DOHH2 (cell line): ENCODE measurements around the gene ACP6.

Experiments used
- H3F3A ChIP-seq: fragments of 200-600 bp; sonication (generic), shearing (Covaris generic); 2 replicates; pipeline ENCODE4 v1.6.0; 2016; ENCODE audit warnings: antibody characterized with exemption, mild to moderate bottlenecking; ENCODE audit not compliant: control insufficient read depth, insufficient read depth
- H3K27ac ChIP-seq: fragments of 200-600 bp; sonication (generic); 2 replicates; pipeline ENCODE4 v1.5.1; 2014; ENCODE audit warnings: low read depth, mild to moderate bottlenecking, low read length, moderate library complexity
- H3K27me3 ChIP-seq: fragments of 200-600 bp; sonication (generic); 2 replicates; pipeline ENCODE4 v1.6.1; 2014; ENCODE audit warnings: mild to moderate bottlenecking, low read length, mixed read lengths; ENCODE audit not compliant: control insufficient read depth
- H3K36me3 ChIP-seq: fragments of 200-600 bp; sonication (generic); 2 replicates; pipeline ENCODE4 v1.6.1; 2014; ENCODE audit warnings: mild to moderate bottlenecking, low read length, moderate library complexity, mixed read lengths; ENCODE audit not compliant: control insufficient read depth
- H3K4me1 ChIP-seq: fragments of 200-600 bp; sonication (generic); 2 replicates; pipeline ENCODE4 v1.6.1; 2014; ENCODE audit warnings: mild to moderate bottlenecking, low read length, mixed read lengths; ENCODE audit not compliant: control insufficient read depth
- H3K4me2 ChIP-seq: fragments of 200-600 bp; sonication (generic); 2 replicates; pipeline ENCODE4 v1.6.0; 2014; ENCODE audit warnings: mild to moderate bottlenecking, low read length, moderate library complexity
- H3K4me3 ChIP-seq: fragments of 200-600 bp; sonication (generic); 2 replicates; pipeline ENCODE4 v1.5.1; 2014; ENCODE audit warnings: mild to moderate bottlenecking, low read length, mixed read lengths
- H3K79me2 ChIP-seq: fragments of 200-600 bp; sonication (generic); 2 replicates; pipeline ENCODE4 v1.6.1; 2014; ENCODE audit warnings: mild to moderate bottlenecking, low read length, mixed read lengths; ENCODE audit not compliant: control insufficient read depth
- H3K9me2 ChIP-seq: fragments of 200-600 bp; sonication (generic); replicated peaks from 2 replicates; pipeline ENCODE4 v1.6.1; 2014; ENCODE audit warnings: mild to moderate bottlenecking, low read length, mixed read lengths; ENCODE audit not compliant: control insufficient read depth
- H3K9me3 ChIP-seq: fragments of 200-600 bp; sonication (generic); 2 replicates; pipeline ENCODE4 v1.6.1; 2014; ENCODE audit warnings: antibody characterized with exemption, low read length, mixed read lengths; ENCODE audit not compliant: control insufficient read depth, insufficient read depth
- H4K20me1 ChIP-seq: fragments of 200-600 bp; sonication (generic); 2 replicates; pipeline ENCODE4 v1.6.0; 2014; ENCODE audit warnings: low read depth, mild to moderate bottlenecking, antibody characterized with exemption, low read length, moderate library complexity; ENCODE audit not compliant: control insufficient read depth, insufficient read depth
- CTCF ChIP-seq: fragments of 200-600 bp; sonication (generic); IDR thresholded peaks from one replicate; pipeline ENCODE4 v1.5.1; 2014; ENCODE audit warnings: antibody characterized with exemption, mild to moderate bottlenecking, low read depth, low read length; ENCODE audit not compliant: poor library complexity, severe bottlenecking
- EZH2phosphoT487 ChIP-seq: fragments of 200-600 bp; sonication (generic); IDR thresholded peaks from 2 replicates; pipeline ENCODE4 v1.6.1; 2017; ENCODE audit warnings: borderline replicate concordance, mild to moderate bottlenecking, antibody characterized with exemption, low read length, moderate library complexity, mixed read lengths

ACP6 gene

GRCh38 chr1:147676311-147677085, 6.2 kb upstream of the ACP6 start:
- H3K36me3 ChIP-seq: no peaks in the 10 kb centered on the region
- peaks cover 14% of the 10 kb centered on the region for H3K27me3 ChIP-seq
- no peak overlapping the region for H3K4me3 ChIP-seq
- H3K4me1 ChIP-seq: no peaks in the 10 kb centered on the region
- H3K27ac ChIP-seq: no peak overlapping the region
- H3K79me2 ChIP-seq: no peaks in the 10 kb centered on the region
- H3K4me2 ChIP-seq: no peak overlapping the region
- no peaks in the 10 kb centered on the region for H3K9me2 ChIP-seq
- H4K20me1 ChIP-seq: no peaks in the 10 kb centered on the region
- TF ChIP-seq CTCF: no peak
- no peak for TF ChIP-seq EZH2phosphoT487
- no peaks in the 10 kb centered on the region for H3F3A ChIP-seq
- H3K9me3 ChIP-seq: peaks cover 12% of the 10 kb centered on the region; the same call in 1 of the 2 replicates

- TF ChIP-seq EZH2phosphoT487: no peak
- no peak for TF ChIP-seq CTCF
- no peak overlapping the region for H3K4me2 ChIP-seq
- H3K4me3 ChIP-seq: no peak overlapping the region
- H3F3A ChIP-seq: no peaks in the 10 kb centered on the region
- H3K9me3 ChIP-seq: peaks cover 12% of the 10 kb centered on the region; the same call in 1 of the 2 replicates
- H3K36me3 ChIP-seq: no peaks in the 10 kb centered on the region
- H3K27ac ChIP-seq: no peak overlapping the region
- H4K20me1 ChIP-seq: no peaks in the 10 kb centered on the region
- H3K27me3 ChIP-seq: peaks cover 14% of the 10 kb centered on the region
- H3K9me2 ChIP-seq: no peaks in the 10 kb centered on the region
- H3K79me2 ChIP-seq: peaks cover 10% of the 10 kb centered on the region
- H3K4me1 ChIP-seq: peaks cover 11% of the 10 kb centered on the region
These were observed 3.5 kb upstream of the ACP6 start for GRCh38 chr1:147673816-147674215.

GRCh38 chr1:147673406-147673805, 3.1 kb upstream of the ACP6 start:
- peaks cover 14% of the 10 kb centered on the region for H3K79me2 ChIP-seq
- H3K9me2 ChIP-seq: no peaks in the 10 kb centered on the region
- TF ChIP-seq CTCF (no peak), EZH2phosphoT487 (no peak)
- H3K4me2 ChIP-seq: no peak overlapping the region
- H3K4me3 ChIP-seq: no peak overlapping the region
- H3F3A ChIP-seq: no peaks in the 10 kb centered on the region
- peaks cover 12% of the 10 kb centered on the region; the same call in 1 of the 2 replicates for H3K9me3 ChIP-seq
- H3K4me1 ChIP-seq: peaks cover 15% of the 10 kb centered on the region
- H3K27me3 ChIP-seq: peaks cover 14% of the 10 kb centered on the region
- H4K20me1 ChIP-seq: no peaks in the 10 kb centered on the region
- H3K27ac ChIP-seq: no peak overlapping the region
- H3K36me3 ChIP-seq: no peaks in the 10 kb centered on the region
